Measurements from ENCODE around the gene GRAP2. TPM values are rescaled to one million over a fixed set of nuclear protein-coding genes. Genes with fewer than 3 reads are reported as not detected.
A peak's percentile ranks its signal among the peaks of the same experiment; 100 is the strongest.

The GRAP2 gene
- polyA plus RNA-seq, 1 donor, result 1.8 TPM

DNA sequence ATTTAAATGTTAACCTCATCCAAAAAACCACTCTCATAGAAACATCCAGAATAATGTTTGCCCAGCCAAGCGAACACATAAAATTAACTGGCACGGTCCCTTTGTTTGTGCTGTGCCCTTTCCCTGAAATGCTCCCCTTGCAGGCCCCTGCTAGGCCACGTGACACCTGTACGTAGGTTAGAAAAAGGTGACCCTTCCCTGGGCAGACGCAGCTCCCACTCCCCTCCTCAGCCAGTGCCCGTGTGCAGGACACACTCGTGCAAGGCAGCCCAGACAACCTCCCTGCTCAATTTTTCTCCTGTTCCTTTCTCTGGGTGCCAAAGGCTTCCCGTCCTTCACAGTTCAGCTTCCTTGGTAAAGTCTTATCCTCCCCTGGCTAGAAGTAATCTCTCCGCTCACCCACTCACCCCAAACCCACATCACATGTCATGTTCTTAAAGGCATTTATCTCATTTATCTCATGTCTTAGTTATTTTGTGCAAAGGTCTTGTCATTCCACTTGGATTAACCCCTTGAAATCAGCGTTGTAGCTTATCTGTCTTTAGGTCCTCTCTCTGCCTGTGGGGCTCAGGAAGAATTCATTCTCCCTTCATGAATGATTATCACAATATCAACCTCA is 114.6 kb downstream of the GRAP2 start:
- DNase-seq, result peak in 1 of 2 donors; percentile 57

DNA sequence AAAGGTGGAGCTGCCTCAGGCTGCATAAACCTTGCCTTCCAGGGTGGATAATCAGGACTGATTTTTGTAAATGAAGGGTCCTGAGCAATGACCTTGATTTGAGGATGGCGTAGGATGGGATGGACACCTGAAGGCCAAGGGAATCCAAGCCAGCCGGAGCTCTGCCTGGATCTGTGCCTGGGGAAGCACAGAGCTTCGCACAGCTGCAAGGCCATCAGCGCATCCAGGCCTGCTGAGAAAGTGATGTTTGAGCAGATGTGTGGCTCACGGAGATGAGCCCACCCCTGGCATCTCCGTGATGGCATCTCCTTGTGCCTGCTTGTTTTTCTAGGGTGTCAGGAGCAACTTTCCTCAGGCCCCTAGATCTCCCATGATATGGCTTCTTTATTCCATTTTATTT is 117.2 kb downstream of the GRAP2 start:
- WGBS (ENCODE audit: insufficient coverage, low lambda C conversion rate), result no CpG with 5 or more reads among the region's 6 CpGs
- Histone ChIP-seq H3K27me3 (ENCODE audit: control insufficient read depth, insufficient read depth, low read length) (no peaks in the 10 kb centered on the region), H3K4me3 (ENCODE audit: low read length) (no peak overlapping the region), H3K9me3 (ENCODE audit: control insufficient read depth, low read depth, low read length) (no peaks in the 10 kb centered on the region), H3K27ac (ENCODE audit: low read length) (no peak overlapping the region), H3K4me1 (ENCODE audit: control insufficient read depth, insufficient read depth, low read length) (peaks cover 38% of the 10 kb centered on the region), H3K36me3 (ENCODE audit: control insufficient read depth, insufficient read depth, low read length) (peaks cover 40% of the 10 kb centered on the region)
- no peak for DNase-seq

More for the DNA sequence above, 114.6 kb downstream of the GRAP2 start:
- peaks cover 16% of the 10 kb centered on the region for H3K36me3 ChIP-seq (ENCODE audit: control insufficient read depth, insufficient read depth, low read length)
- no peaks in the 10 kb centered on the region for H3K27me3 ChIP-seq (ENCODE audit: control insufficient read depth, insufficient read depth, low read length)
- H3K4me3 ChIP-seq (ENCODE audit: low read length), result no peak overlapping the region
- no peaks in the 10 kb centered on the region for H3K9me3 ChIP-seq (ENCODE audit: control insufficient read depth, low read depth, low read length)
- peak overlapping the region; percentile 70 for H3K27ac ChIP-seq (ENCODE audit: low read length)
- 14% methylated on average over 1 of the region's 10 CpGs for WGBS (ENCODE audit: insufficient coverage, low lambda C conversion rate)
- peaks cover 46% of the 10 kb centered on the region for H3K4me1 ChIP-seq (ENCODE audit: control insufficient read depth, insufficient read depth, low read length)

DNA sequence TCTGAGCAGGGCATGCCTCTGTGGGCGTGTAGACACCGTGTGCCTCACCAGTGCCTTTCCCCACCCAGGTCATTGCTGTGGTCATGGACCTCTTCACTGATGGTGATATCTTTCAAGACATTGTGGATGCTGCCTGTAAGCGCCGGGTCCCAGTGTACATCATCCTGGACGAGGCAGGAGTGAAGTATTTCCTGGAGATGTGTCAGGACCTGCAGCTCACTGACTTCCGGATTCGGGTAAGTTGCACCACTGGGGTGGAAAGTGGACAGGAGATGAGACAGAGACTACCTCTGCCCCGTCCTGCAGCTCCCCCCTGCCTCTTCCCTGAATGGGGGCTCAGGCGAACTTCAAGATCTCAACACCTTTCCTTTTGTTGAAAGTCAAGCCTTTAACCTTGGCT is 118.2 kb downstream of the GRAP2 start:
- WGBS (ENCODE audit: insufficient coverage, low lambda C conversion rate), result 100% methylated on average over 2 of the region's 9 CpGs
- H3K4me3 ChIP-seq (ENCODE audit: low read length), result no peak overlapping the region
- H3K9me3 ChIP-seq (ENCODE audit: control insufficient read depth, low read depth, low read length), result no peaks in the 10 kb centered on the region
- DNase-seq, result no peak
- no peaks in the 10 kb centered on the region for H3K27me3 ChIP-seq (ENCODE audit: control insufficient read depth, insufficient read depth, low read length)
- no peak overlapping the region for H3K27ac ChIP-seq (ENCODE audit: low read length)
- H3K4me1 ChIP-seq (ENCODE audit: control insufficient read depth, insufficient read depth, low read length), result peaks cover 37% of the 10 kb centered on the region
- peaks cover 44% of the 10 kb centered on the region for H3K36me3 ChIP-seq (ENCODE audit: control insufficient read depth, insufficient read depth, low read length)

DNA sequence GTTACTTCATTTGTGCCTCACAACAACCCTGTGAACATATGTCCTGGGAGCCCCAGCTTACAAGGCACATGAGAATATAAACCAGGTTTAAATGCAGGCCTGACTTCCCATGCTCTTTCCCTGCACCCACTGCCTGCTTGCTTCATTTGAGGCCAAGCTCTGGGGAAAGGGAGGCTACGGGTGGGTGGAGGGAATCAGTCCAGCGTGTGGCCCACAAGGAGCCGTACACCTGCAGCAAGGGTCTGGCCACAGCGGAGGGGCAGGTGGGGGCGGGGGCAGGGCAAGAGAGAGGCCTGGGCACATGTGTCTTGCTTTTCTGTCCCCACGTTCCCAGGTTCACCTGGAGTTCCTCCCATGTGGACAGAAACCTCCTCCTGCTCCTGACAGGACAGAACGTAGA is 120.1 kb downstream of the GRAP2 start:
- no peak for DNase-seq
- no peaks in the 10 kb centered on the region for H3K9me3 ChIP-seq (ENCODE audit: control insufficient read depth, low read depth, low read length)
- no peaks in the 10 kb centered on the region for H3K27me3 ChIP-seq (ENCODE audit: control insufficient read depth, insufficient read depth, low read length)
- H3K36me3 ChIP-seq (ENCODE audit: control insufficient read depth, insufficient read depth, low read length), result peaks cover 49% of the 10 kb centered on the region
- no CpG with 5 or more reads among the region's 7 CpGs for WGBS (ENCODE audit: insufficient coverage, low lambda C conversion rate)
- peaks cover 25% of the 10 kb centered on the region for H3K4me1 ChIP-seq (ENCODE audit: control insufficient read depth, insufficient read depth, low read length)
- no peak overlapping the region for H3K27ac ChIP-seq (ENCODE audit: low read length)
- no peak overlapping the region for H3K4me3 ChIP-seq (ENCODE audit: low read length)

DNA sequence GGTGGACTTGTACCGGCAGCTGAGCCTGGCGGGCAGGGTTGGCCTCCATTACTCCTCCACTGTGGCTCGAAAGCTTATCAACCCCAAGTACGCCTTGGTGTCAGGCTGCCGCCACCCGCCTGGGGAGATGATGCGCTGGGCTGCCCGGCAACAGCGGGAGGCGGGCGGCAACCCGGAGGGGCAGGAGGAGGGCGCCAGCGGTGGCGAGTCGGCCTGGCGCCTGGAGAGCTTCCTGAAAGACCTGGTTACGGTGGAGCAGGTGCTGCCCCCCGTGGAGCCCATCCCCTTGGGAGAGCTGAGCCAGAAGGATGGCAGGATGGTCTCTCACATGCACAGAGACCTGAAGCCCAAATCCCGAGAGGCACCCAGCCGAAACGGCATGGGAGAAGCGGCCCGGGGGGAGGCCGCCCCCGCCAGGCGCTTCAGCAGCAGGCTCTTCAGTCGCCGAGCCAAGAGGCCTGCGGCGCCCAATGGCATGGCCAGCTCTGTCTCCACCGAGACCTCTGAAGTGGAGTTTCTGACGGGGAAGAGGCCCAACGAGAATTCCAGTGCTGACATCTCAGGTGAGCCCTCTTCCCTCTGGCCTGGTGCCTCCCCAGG is 120.6 kb downstream of the GRAP2 start:
- H3K4me1 ChIP-seq (ENCODE audit: control insufficient read depth, insufficient read depth, low read length), result peaks cover 20% of the 10 kb centered on the region
- H3K36me3 ChIP-seq (ENCODE audit: control insufficient read depth, insufficient read depth, low read length), result peaks cover 52% of the 10 kb centered on the region
- no peak overlapping the region for H3K27ac ChIP-seq (ENCODE audit: low read length)
- H3K27me3 ChIP-seq (ENCODE audit: control insufficient read depth, insufficient read depth, low read length), result no peaks in the 10 kb centered on the region
- no peaks in the 10 kb centered on the region for H3K9me3 ChIP-seq (ENCODE audit: control insufficient read depth, low read depth, low read length)
- H3K4me3 ChIP-seq (ENCODE audit: low read length), result no peak overlapping the region
- WGBS (ENCODE audit: insufficient coverage, low lambda C conversion rate), result no CpG with 5 or more reads among the region's 34 CpGs
- no peak for DNase-seq

DNA sequence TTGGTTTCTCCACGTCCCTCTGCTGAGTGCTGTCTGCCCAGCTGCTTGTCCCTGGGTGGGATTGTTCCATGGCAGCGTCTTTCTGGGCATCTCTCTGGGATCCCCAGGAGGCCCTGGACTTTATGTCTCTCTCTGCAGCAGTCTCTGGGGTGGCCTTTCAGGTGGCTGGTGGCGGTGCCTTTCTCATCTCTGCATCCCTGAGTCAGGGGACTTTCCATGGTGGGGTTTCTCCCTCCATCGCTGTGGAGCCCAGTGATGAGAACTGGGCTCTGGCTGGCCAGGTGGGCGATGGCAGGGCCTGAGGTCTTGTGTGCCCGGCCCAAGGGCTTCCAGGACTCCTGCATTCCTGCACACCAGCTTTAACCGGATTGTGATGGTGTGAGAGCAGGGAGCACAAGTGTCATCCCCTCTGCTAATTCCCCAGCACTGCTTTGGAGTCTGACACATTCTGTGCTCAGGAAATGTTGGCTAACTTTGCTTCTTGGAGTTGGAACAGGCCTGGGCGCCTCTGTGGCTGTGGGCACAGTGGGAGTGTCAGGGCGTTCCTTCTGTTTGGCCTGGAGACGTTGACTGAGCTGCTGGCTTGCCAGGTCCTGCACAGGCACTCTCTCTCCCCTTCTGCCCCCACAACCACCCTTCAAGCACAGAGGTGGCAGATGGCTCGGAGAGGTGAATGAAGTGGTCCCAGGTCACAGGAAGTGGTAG is 121.8 kb downstream of the GRAP2 start:
- Histone ChIP-seq H3K4me1 (ENCODE audit: control insufficient read depth, insufficient read depth, low read length) (peaks cover 11% of the 10 kb centered on the region), H3K27me3 (ENCODE audit: control insufficient read depth, insufficient read depth, low read length) (no peaks in the 10 kb centered on the region), H3K27ac (ENCODE audit: low read length) (no peak overlapping the region), H3K4me3 (ENCODE audit: low read length) (no peak overlapping the region), H3K9me3 (ENCODE audit: control insufficient read depth, low read depth, low read length) (no peaks in the 10 kb centered on the region), H3K36me3 (ENCODE audit: control insufficient read depth, insufficient read depth, low read length) (peaks cover 63% of the 10 kb centered on the region)
- no CpG with 5 or more reads among the region's 11 CpGs for WGBS (ENCODE audit: insufficient coverage, low lambda C conversion rate)
- DNase-seq, result no peak

Other genes starting within 250 kb of the GRAP2 start
- gene ENTHD1, start 7.3 kb upstream of the GRAP2 start, polyA plus RNA-seq, result 0.06 TPM
- gene TMA7B, start 59.3 kb downstream of the GRAP2 start, polyA plus RNA-seq, result 0.21 TPM
- 10.7 TPM for gene FAM83F, start 93.9 kb downstream of the GRAP2 start, polyA plus RNA-seq